H1 (cell line): ENCODE measurements around the gene PRKN. TPM values are rescaled to one million over a fixed set of nuclear protein-coding genes. Genes with fewer than 3 reads are reported as not detected.

ENCODE experiments used
- CHD2 ChIP-seq: IDR thresholded peaks from 2 replicates; pipeline ENCODE4 v1.6.1; 2012; ENCODE audit warnings: low read length, improper control_type of control experiment
- E2F6 ChIP-seq: IDR thresholded peaks from 2 replicates; pipeline ENCODE4 v1.6.1; 2012; ENCODE audit warnings: inconsistent platforms
- EP300 ChIP-seq, 2 experiments: IDR thresholded peaks; 1 replicate in 1 of 2; 2 replicates in 1 of 2; pipeline ENCODE4 v1.6.1; 2011 to 2012; ENCODE audit warnings: low read depth in 2 of 2, low read length in 2 of 2, mild to moderate bottlenecking in 2 of 2, borderline replicate concordance in 1 of 2, inconsistent platforms in 1 of 2, moderate library complexity in 1 of 2
- SIX5 ChIP-seq: IDR thresholded peaks from 2 replicates; pipeline ENCODE4 v1.6.1; 2011; ENCODE audit warnings: mild to moderate bottlenecking, low read depth, low read length
- polyA plus RNA-seq, 7 experiments: library from polyadenylated mRNA; depleted of rRNA in 3 of 7; stranded (reverse) in 5 of 7; unstranded in 2 of 7; fragments of >200 nt in 5 of 7; fragments of 200-250 nt in 2 of 7; gene quantifications; 1 replicate in 5 of 7; 2 replicates in 1 of 7; 4 replicates in 1 of 7; pipeline versions ENCODE4 v1.2.1 to v1.2.3, GENCODE V29; 2011 to 2013; ENCODE audit warnings: missing spikeins in 2 of 7, mixed read lengths in 2 of 7
- total RNA-seq: library from RNA; stranded (reverse); fragmentation: NEBNext Ultra II Directional; extraction: Animal tissue kit (Norgen Biotek cat#: 25700); gene quantifications from 2 replicates; pipeline ENCODE4 v1.2.1, GENCODE V29; 2021

PRKN gene
- total and polyA plus RNA-seq, 2 of the 8 experiments (the other 6 are each of a cell fraction or from before 2014, with no cell fraction given): 0.13 to 0.29 TPM

- TF ChIP-seq EP300 (IDR thresholded peaks at IDR 0.05; ENCODE audit: borderline replicate concordance in 1 of 2, low read depth in 2 of 2, low read length in 2 of 2) (no peak), SIX5 (no peak), CHD2 (no peak), E2F6 (no peak)
Measured at GRCh38 chr6:161613711-161614110, 1113.9 kb downstream of the PRKN start (continued).
